Astrocyte (in vitro differentiated cells and primary cell): ENCODE results near the gene GREB1L. TPM values are rescaled to one million over a fixed set of nuclear protein-coding genes. Genes with fewer than 3 reads are reported as not detected.

Source experiments
- DNase-seq: peaks from one replicate; pipeline ENCODE4 v3.0.0-alpha.2; 2010; ENCODE audit warnings: low read depth
- FAIRE-seq: peaks from 2 replicates; lab custom pipeline; 2011; peaks lifted over from hg19 to GRCh38; lab: Jason Lieb, UNC
- H2AFZ ChIP-seq: 2 replicates; pipeline ENCODE4 v1.6.0; 2012; ENCODE audit warnings: low read depth, low read length, inconsistent platforms
- H3K27ac ChIP-seq: 2 replicates; pipeline ENCODE4 v1.5.1; 2011; ENCODE audit warnings: low read depth, low read length, inconsistent platforms
- H3K27me3 ChIP-seq: 2 replicates; pipeline ENCODE4 v1.6.0; 2011; ENCODE audit warnings: low read length, inconsistent platforms; ENCODE audit not compliant: insufficient read depth
- H3K36me3 ChIP-seq: 2 replicates; pipeline ENCODE4 v1.5.1; 2011; ENCODE audit warnings: low read length, inconsistent platforms; ENCODE audit not compliant: insufficient read depth
- H3K4me1 ChIP-seq: 2 replicates; pipeline ENCODE4 v1.5.1; 2011; ENCODE audit warnings: low read length, inconsistent platforms; ENCODE audit not compliant: insufficient read depth
- H3K4me2 ChIP-seq: 2 replicates; pipeline ENCODE4 v1.6.0; 2012; ENCODE audit warnings: low read length, inconsistent platforms
- H3K4me3 ChIP-seq: 2 replicates; pipeline ENCODE4 v1.5.1; 2011; ENCODE audit warnings: low read depth, mild to moderate bottlenecking, low read length, inconsistent platforms; ENCODE audit not compliant: insufficient read depth
- H3K79me2 ChIP-seq: 2 replicates; pipeline ENCODE4 v1.6.0; 2012; ENCODE audit warnings: mild to moderate bottlenecking, low read length, inconsistent platforms; ENCODE audit not compliant: insufficient read depth
- H3K9ac ChIP-seq: 2 replicates; pipeline ENCODE4 v1.6.0; 2012; ENCODE audit warnings: mild to moderate bottlenecking, low read length, inconsistent platforms
- H3K9me3 ChIP-seq: 2 replicates; pipeline ENCODE4 v1.5.1; 2012; ENCODE audit warnings: low read depth, mild to moderate bottlenecking, low read length, inconsistent platforms; ENCODE audit not compliant: insufficient read depth
- H4K20me1 ChIP-seq: 2 replicates; pipeline ENCODE4 v1.6.0; 2012; ENCODE audit warnings: low read length, inconsistent platforms; ENCODE audit not compliant: insufficient read depth
- H3K27ac Mint-ChIP-seq: one replicate; pipeline ENCODE4 v1.8.0; 2021; ENCODE audit warnings: mild to moderate bottlenecking, mixed read lengths; ENCODE audit not compliant: unreplicated experiment
- H3K27me3 Mint-ChIP-seq: one replicate; pipeline ENCODE4 v1.8.0; 2021; ENCODE audit warnings: low read depth, mixed read lengths; ENCODE audit not compliant: unreplicated experiment
- H3K36me3 Mint-ChIP-seq: one replicate; pipeline ENCODE4 v1.8.0; 2021; ENCODE audit warnings: low read depth, mixed read lengths; ENCODE audit not compliant: unreplicated experiment
- H3K4me1 Mint-ChIP-seq: one replicate; pipeline ENCODE4 v1.8.0; 2021; ENCODE audit warnings: low read depth, mixed read lengths; ENCODE audit not compliant: unreplicated experiment
- H3K4me3 Mint-ChIP-seq: one replicate; pipeline ENCODE4 v1.8.0; 2021; ENCODE audit warnings: mild to moderate bottlenecking, moderate library complexity, mixed read lengths; ENCODE audit not compliant: unreplicated experiment
- H3K9me3 Mint-ChIP-seq: one replicate; pipeline ENCODE4 v1.8.0; 2021; ENCODE audit warnings: mild to moderate bottlenecking, mixed read lengths; ENCODE audit not compliant: unreplicated experiment
- EZH2 ChIP-seq: IDR thresholded peaks from 2 replicates; pipeline ENCODE4 v1.6.1; 2012; ENCODE audit warnings: mild to moderate bottlenecking, low read length, inconsistent platforms; ENCODE audit not compliant: insufficient read depth
- total RNA-seq: library from RNA; stranded (reverse); gene quantifications from 2 replicates; pipeline ENCODE4 v1.2.1, GENCODE V29; 2021
- TF ChIP-seq, protein P1 (sequence below): IDR thresholded peaks from 2 replicates; pipeline ENCODE4 v1.5.1; 2011; ENCODE audit warnings: low read depth, mild to moderate bottlenecking, inconsistent platforms, low read length, moderate library complexity; ENCODE audit not compliant: insufficient read depth

GREB1L gene
- total RNA-seq, 1 donor from 2014 or later = 16.2 TPM

GRCh38 chr18:21341141-21341540 lies 99.1 kb downstream of the GREB1L start:
- Mint-ChIP-seq H3K27me3 (no peaks in the 10 kb centered on the region), H3K36me3 (peaks cover 2% of the 10 kb centered on the region), H3K27ac (no peak overlapping the region), H3K9me3 (peaks cover 2% of the 10 kb centered on the region), H3K4me3 (no peak overlapping the region), H3K4me1 (no peaks in the 10 kb centered on the region)
- H3K79me2 ChIP-seq = no peaks in the 10 kb centered on the region
- H3K4me1 ChIP-seq = no peaks in the 10 kb centered on the region
- no peaks in the 10 kb centered on the region for H3K36me3 ChIP-seq
- TF ChIP-seq, protein P1, sequence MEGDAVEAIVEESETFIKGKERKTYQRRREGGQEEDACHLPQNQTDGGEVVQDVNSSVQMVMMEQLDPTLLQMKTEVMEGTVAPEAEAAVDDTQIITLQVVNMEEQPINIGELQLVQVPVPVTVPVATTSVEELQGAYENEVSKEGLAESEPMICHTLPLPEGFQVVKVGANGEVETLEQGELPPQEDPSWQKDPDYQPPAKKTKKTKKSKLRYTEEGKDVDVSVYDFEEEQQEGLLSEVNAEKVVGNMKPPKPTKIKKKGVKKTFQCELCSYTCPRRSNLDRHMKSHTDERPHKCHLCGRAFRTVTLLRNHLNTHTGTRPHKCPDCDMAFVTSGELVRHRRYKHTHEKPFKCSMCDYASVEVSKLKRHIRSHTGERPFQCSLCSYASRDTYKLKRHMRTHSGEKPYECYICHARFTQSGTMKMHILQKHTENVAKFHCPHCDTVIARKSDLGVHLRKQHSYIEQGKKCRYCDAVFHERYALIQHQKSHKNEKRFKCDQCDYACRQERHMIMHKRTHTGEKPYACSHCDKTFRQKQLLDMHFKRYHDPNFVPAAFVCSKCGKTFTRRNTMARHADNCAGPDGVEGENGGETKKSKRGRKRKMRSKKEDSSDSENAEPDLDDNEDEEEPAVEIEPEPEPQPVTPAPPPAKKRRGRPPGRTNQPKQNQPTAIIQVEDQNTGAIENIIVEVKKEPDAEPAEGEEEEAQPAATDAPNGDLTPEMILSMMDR = no peak
- TF ChIP-seq EZH2 = no peak
- H2AFZ ChIP-seq = no peak overlapping the region
- no peak overlapping the region for H3K9ac ChIP-seq
- H4K20me1 ChIP-seq = no peaks in the 10 kb centered on the region
- H3K4me2 ChIP-seq = no peak overlapping the region
- H3K27me3 ChIP-seq = no peaks in the 10 kb centered on the region
- no peaks in the 10 kb centered on the region for H3K9me3 ChIP-seq
- H3K27ac ChIP-seq = no peak overlapping the region
- peak; percentile 29 for DNase-seq
- no peak for FAIRE-seq
- no peak overlapping the region for H3K4me3 ChIP-seq

- Histone ChIP-seq H3K27me3 (no peaks in the 10 kb centered on the region), H3K4me1 (no peaks in the 10 kb centered on the region), H3K4me3 (no peak overlapping the region), H3K9ac (no peak overlapping the region), H3K27ac (no peak overlapping the region), H3K79me2 (no peaks in the 10 kb centered on the region), H4K20me1 (no peaks in the 10 kb centered on the region), H3K4me2 (no peak overlapping the region), H3K9me3 (no peaks in the 10 kb centered on the region), H2AFZ (no peak overlapping the region), H3K36me3 (no peaks in the 10 kb centered on the region)
- Mint-ChIP-seq H3K36me3 (peaks cover 2% of the 10 kb centered on the region), H3K4me3 (no peak overlapping the region), H3K9me3 (peaks cover 2% of the 10 kb centered on the region), H3K27me3 (no peaks in the 10 kb centered on the region), H3K4me1 (no peaks in the 10 kb centered on the region), H3K27ac (no peak overlapping the region)
- TF ChIP-seq, protein P1 = no peak
- no peak for TF ChIP-seq EZH2
- DNase-seq = no peak
- no peak for FAIRE-seq
These were observed 100.3 kb downstream of the GREB1L start for GRCh38 chr18:21342372-21342771.

GRCh38 chr18:21344860-21345259 lies 102.8 kb downstream of the GREB1L start:
- Histone ChIP-seq H3K4me1 (no peaks in the 10 kb centered on the region), H3K9ac (no peak overlapping the region), H3K27ac (no peak overlapping the region), H2AFZ (no peak overlapping the region), H3K27me3 (no peaks in the 10 kb centered on the region), H3K4me2 (no peak overlapping the region), H4K20me1 (no peaks in the 10 kb centered on the region), H3K36me3 (no peaks in the 10 kb centered on the region), H3K9me3 (no peaks in the 10 kb centered on the region), H3K79me2 (no peaks in the 10 kb centered on the region), H3K4me3 (no peak overlapping the region)
- peaks cover 2% of the 10 kb centered on the region for H3K9me3 Mint-ChIP-seq
- DNase-seq (no peak), FAIRE-seq (no peak)
- no peaks in the 10 kb centered on the region for H3K4me1 Mint-ChIP-seq
- no peak overlapping the region for H3K4me3 Mint-ChIP-seq
- peaks cover 4% of the 10 kb centered on the region for H3K36me3 Mint-ChIP-seq
- no peak for TF ChIP-seq EZH2
- TF ChIP-seq, protein P1 = no peak
- H3K27ac Mint-ChIP-seq = no peak overlapping the region
- H3K27me3 Mint-ChIP-seq = no peaks in the 10 kb centered on the region
